Endothelial cell (in vitro differentiated cells): ENCODE data around the gene FSCN2. TPM values are rescaled to one million over a fixed set of nuclear protein-coding genes. Genes with fewer than 3 reads are reported as not detected.
A peak's percentile ranks its signal among the peaks of the same experiment; 100 is the strongest.

ENCODE experiments used
- DNase-seq: peaks from one replicate; pipeline ENCODE4 v3.0.0; 2021; ENCODE audit warnings: low spot score
- H3K27ac Mint-ChIP-seq: one replicate; pipeline ENCODE4 v1.8.0; 2021; ENCODE audit warnings: mixed read lengths, inconsistent platforms; ENCODE audit not compliant: unreplicated experiment
- H3K27me3 Mint-ChIP-seq: one replicate; pipeline ENCODE4 v1.8.0; 2021; ENCODE audit warnings: mild to moderate bottlenecking, moderate library complexity, mixed read lengths, inconsistent platforms; ENCODE audit not compliant: unreplicated experiment
- H3K36me3 Mint-ChIP-seq: one replicate; pipeline ENCODE4 v1.8.0; 2021; ENCODE audit warnings: mild to moderate bottlenecking, low read depth, mixed read lengths, inconsistent platforms; ENCODE audit not compliant: unreplicated experiment
- H3K4me1 Mint-ChIP-seq: one replicate; pipeline ENCODE4 v1.8.0; 2021; ENCODE audit warnings: mild to moderate bottlenecking, mixed read lengths, inconsistent platforms; ENCODE audit not compliant: unreplicated experiment
- H3K4me3 Mint-ChIP-seq: one replicate; pipeline ENCODE4 v1.8.0; 2021; ENCODE audit warnings: mild to moderate bottlenecking, mixed read lengths, inconsistent platforms; ENCODE audit not compliant: unreplicated experiment
- H3K9me3 Mint-ChIP-seq: one replicate; pipeline ENCODE4 v1.8.0; 2021; ENCODE audit warnings: mixed read lengths, inconsistent platforms; ENCODE audit not compliant: unreplicated experiment
- CTCF ChIP-seq: fragments of 200-600 bp; sonication (generic); IDR thresholded peaks from one replicate; pipeline ENCODE4 v1.5.0; 2021; ENCODE audit warnings: antibody characterized with exemption; ENCODE audit not compliant: unreplicated experiment
- total RNA-seq: library from RNA; stranded (reverse); fragmentation: NEBNext Ultra II Directional; extraction: Animal tissue kit (Norgen Biotek cat#: 25700); gene quantifications from one replicate; pipeline ENCODE4 v1.2.1, GENCODE V29; 2021; ENCODE audit not compliant: unreplicated experiment

The FSCN2 gene
- total RNA-seq, 1 donor from 2014 or later, result 1.5 TPM

- no peak overlapping the region for H3K4me3 Mint-ChIP-seq
- no peak for TF ChIP-seq CTCF
- peaks cover 3% of the 10 kb centered on the region for H3K4me1 Mint-ChIP-seq
- no peak for DNase-seq
- H3K27ac Mint-ChIP-seq, result no peak overlapping the region
- no peaks in the 10 kb centered on the region for H3K9me3 Mint-ChIP-seq
- H3K27me3 Mint-ChIP-seq, result peaks cover 3% of the 10 kb centered on the region
- peaks cover 28% of the 10 kb centered on the region for H3K36me3 Mint-ChIP-seq
Measured at GRCh38 chr17:81558941-81559806, 31.0 kb downstream of the FSCN2 start.

- no peak for DNase-seq
- H3K36me3 Mint-ChIP-seq, result peaks cover 40% of the 10 kb centered on the region
- TF ChIP-seq CTCF, result no peak
- H3K9me3 Mint-ChIP-seq, result no peaks in the 10 kb centered on the region
- peaks cover 4% of the 10 kb centered on the region for H3K27me3 Mint-ChIP-seq
- peaks cover 10% of the 10 kb centered on the region for H3K4me1 Mint-ChIP-seq
- H3K4me3 Mint-ChIP-seq, result no peak overlapping the region
- H3K27ac Mint-ChIP-seq, result no peak overlapping the region
Measured at GRCh38 chr17:81561494-81561885, 33.3 kb downstream of the FSCN2 start.

- H3K27ac Mint-ChIP-seq, result no peak overlapping the region
- no peak overlapping the region for H3K4me3 Mint-ChIP-seq
- peaks cover 8% of the 10 kb centered on the region for H3K4me1 Mint-ChIP-seq
- no peak for TF ChIP-seq CTCF
- peaks cover 2% of the 10 kb centered on the region for H3K27me3 Mint-ChIP-seq
- no peak for DNase-seq
- H3K36me3 Mint-ChIP-seq, result peaks cover 39% of the 10 kb centered on the region
- H3K9me3 Mint-ChIP-seq, result no peaks in the 10 kb centered on the region
Measured at GRCh38 chr17:81563861-81564586, 35.8 kb downstream of the FSCN2 start.

- H3K27me3 Mint-ChIP-seq, result peaks cover 2% of the 10 kb centered on the region
- no peaks in the 10 kb centered on the region for H3K9me3 Mint-ChIP-seq
- H3K36me3 Mint-ChIP-seq, result peaks cover 42% of the 10 kb centered on the region
- no peak overlapping the region for H3K4me3 Mint-ChIP-seq
- H3K4me1 Mint-ChIP-seq, result peaks cover 8% of the 10 kb centered on the region
- no peak overlapping the region for H3K27ac Mint-ChIP-seq
- no peak for DNase-seq
- no peak for TF ChIP-seq CTCF
Measured at GRCh38 chr17:81564778-81565177, 36.6 kb downstream of the FSCN2 start.

- H3K9me3 Mint-ChIP-seq, result no peaks in the 10 kb centered on the region
- peaks cover 44% of the 10 kb centered on the region for H3K36me3 Mint-ChIP-seq
- peak overlapping the region; percentile 89 for H3K27ac Mint-ChIP-seq
- TF ChIP-seq CTCF, result no peak
- H3K27me3 Mint-ChIP-seq, result peaks cover 2% of the 10 kb centered on the region
- DNase-seq, result no peak
- peaks cover 8% of the 10 kb centered on the region for H3K4me1 Mint-ChIP-seq
- H3K4me3 Mint-ChIP-seq, result peak overlapping the region; percentile 73
Measured at GRCh38 chr17:81565231-81565630, 37.1 kb downstream of the FSCN2 start.
